Lung (tissue), 12 donors: ENCODE results near the gene FOXD3. TPM values are rescaled to one million over a fixed set of nuclear protein-coding genes. Genes with fewer than 3 reads are reported as not detected.

Experiments used
- ATAC-seq: fragments of 200-7000 bp; cut with Tn5 transposase; one replicate; pipeline ENCODE4 v1.9.1; 2020; ENCODE audit warnings: moderate number of reproducible peaks; ENCODE audit not compliant: insufficient read depth, low FRiP score
- DNase-seq, 3 donors: peaks; one replicate each; pipeline ENCODE4 v3.0.0-alpha.2; 2013 to 2017
- H3K27ac ChIP-seq, 2 donors: one replicate each; pipeline ENCODE4 v1.5.1; 2013; ENCODE audit warnings: mild to moderate bottlenecking in 2 of 2, moderate library complexity in 2 of 2, control low read depth in 1 of 2, inconsistent platforms in 1 of 2, low read depth in 1 of 2, low read length in 1 of 2
- H3K27me3 ChIP-seq, 3 donors: one replicate each; pipeline ENCODE4 v1.5.1; 2013; ENCODE audit warnings: low read length in 2 of 3; ENCODE audit not compliant: control insufficient read depth in 3 of 3, insufficient read depth in 3 of 3
- H3K36me3 ChIP-seq, 4 donors: one replicate each; pipeline ENCODE4 v1.5.1; 2013; ENCODE audit warnings: low read length in 4 of 4, mild to moderate bottlenecking in 1 of 4, moderate library complexity in 1 of 4; ENCODE audit not compliant: control insufficient read depth in 4 of 4, insufficient read depth in 4 of 4
- H3K4me1 ChIP-seq, 5 donors: one replicate each; pipeline ENCODE4 v1.5.1; 2013; ENCODE audit warnings: low read length in 5 of 5, mild to moderate bottlenecking in 2 of 5, moderate library complexity in 1 of 5; ENCODE audit not compliant: control insufficient read depth in 5 of 5, insufficient read depth in 5 of 5
- H3K4me3 ChIP-seq: one replicate; pipeline ENCODE4 v1.5.1; 2013; ENCODE audit warnings: mild to moderate bottlenecking, control low read depth, moderate library complexity
- H3K9ac ChIP-seq, 2 donors: one replicate each; pipeline ENCODE4 v1.5.1; 2013; ENCODE audit warnings: low read length in 2 of 2, control low read depth in 1 of 2; ENCODE audit not compliant: insufficient read depth in 1 of 2
- H3K9me3 ChIP-seq, 4 donors: one replicate each; pipeline ENCODE4 v1.5.1; 2013; ENCODE audit warnings: low read length in 3 of 4, mild to moderate bottlenecking in 1 of 4, moderate library complexity in 1 of 4; ENCODE audit not compliant: control insufficient read depth in 4 of 4, insufficient read depth in 3 of 4
- WGBS, 2 donors: extraction: QIAGEN DNeasy Blood & Tissue Kit; methylation state at CpG; one replicate each; pipeline ENCODE4 v1.1.7; 2013; 5-methylcytosine and 5-hydroxymethylcytosine counted together
- polyA plus RNA-seq, 2 donors: library from polyadenylated mRNA; stranded (reverse); fragments of 200-250 nt; gene quantifications; one replicate each; pipeline ENCODE4 v1.2.1, GENCODE V29; 2013
- total RNA-seq, 2 donors: library from RNA; depleted of rRNA in 1 of 2; stranded (reverse); fragments of >200 nt in 1 of 2; gene quantifications; one replicate each; pipeline ENCODE4 v1.2.1, GENCODE V29; 2014 to 2021
- TF ChIP-seq, protein P1 (sequence below): IDR thresholded peaks from 2 replicates; pipeline ENCODE4 v1.5.1; 2012; ENCODE audit warnings: mild to moderate bottlenecking; ENCODE audit errors: control extremely low read depth, extremely low read depth
- donor health status: control.
- donor health status: control.
- donor health status: Bipolar disorder and iron deficiency.
- donor health status: healthy.
- donor health status: DM: yes; HTN: yes; CAD: no.

Gene FOXD3
- total and polyA plus RNA-seq, 4 donors, result 0.01 to 0.26 TPM; not detected in 2

DNA sequence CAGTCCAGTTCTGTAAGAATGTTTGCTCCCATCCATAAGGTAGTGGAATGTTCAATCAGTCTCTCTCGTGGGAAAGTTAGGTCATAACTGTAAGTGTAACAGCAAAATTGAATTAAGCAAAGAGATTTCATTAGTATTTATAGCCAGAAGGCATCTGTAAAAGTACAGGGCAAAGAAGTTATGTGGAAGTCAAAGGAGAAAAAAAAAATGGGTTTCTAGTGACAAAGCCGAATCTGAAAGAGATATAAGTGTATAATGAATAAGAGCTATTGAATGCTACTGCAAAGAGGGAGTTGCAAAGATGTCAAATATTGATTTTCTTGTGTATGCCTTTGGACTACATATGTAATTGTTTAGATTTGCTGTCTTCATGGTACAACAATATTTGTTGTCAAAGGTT is 47.4 kb upstream of the FOXD3 start:
- H3K27ac ChIP-seq, result no peak overlapping the region
- peaks cover 0 to 35% (median 33%) of the 10 kb centered on the region in 3 donors for H3K27me3 ChIP-seq
- no peak overlapping the region for H3K9ac ChIP-seq
- no peaks in the 10 kb centered on the region for H3K4me1 ChIP-seq
- ATAC-seq, result no peak
- TF ChIP-seq, protein P1, sequence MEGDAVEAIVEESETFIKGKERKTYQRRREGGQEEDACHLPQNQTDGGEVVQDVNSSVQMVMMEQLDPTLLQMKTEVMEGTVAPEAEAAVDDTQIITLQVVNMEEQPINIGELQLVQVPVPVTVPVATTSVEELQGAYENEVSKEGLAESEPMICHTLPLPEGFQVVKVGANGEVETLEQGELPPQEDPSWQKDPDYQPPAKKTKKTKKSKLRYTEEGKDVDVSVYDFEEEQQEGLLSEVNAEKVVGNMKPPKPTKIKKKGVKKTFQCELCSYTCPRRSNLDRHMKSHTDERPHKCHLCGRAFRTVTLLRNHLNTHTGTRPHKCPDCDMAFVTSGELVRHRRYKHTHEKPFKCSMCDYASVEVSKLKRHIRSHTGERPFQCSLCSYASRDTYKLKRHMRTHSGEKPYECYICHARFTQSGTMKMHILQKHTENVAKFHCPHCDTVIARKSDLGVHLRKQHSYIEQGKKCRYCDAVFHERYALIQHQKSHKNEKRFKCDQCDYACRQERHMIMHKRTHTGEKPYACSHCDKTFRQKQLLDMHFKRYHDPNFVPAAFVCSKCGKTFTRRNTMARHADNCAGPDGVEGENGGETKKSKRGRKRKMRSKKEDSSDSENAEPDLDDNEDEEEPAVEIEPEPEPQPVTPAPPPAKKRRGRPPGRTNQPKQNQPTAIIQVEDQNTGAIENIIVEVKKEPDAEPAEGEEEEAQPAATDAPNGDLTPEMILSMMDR, result no peak
- WGBS, 2 donors, result 61 to 77% methylated on average over 2 of the region's 2 CpGs
- no peak for DNase-seq
- H3K9me3 ChIP-seq, result no peaks in the 10 kb centered on the region
- H3K4me3 ChIP-seq, result no peak overlapping the region
- H3K36me3 ChIP-seq, result no peaks in the 10 kb centered on the region

GRCh38 chr1:63276624-63277023 is 45.7 kb upstream of the FOXD3 start:
- Histone ChIP-seq H3K4me3 (no peak overlapping the region), H3K4me1 (no peaks in the 10 kb centered on the region), H3K9me3 (no peaks in the 10 kb centered on the region), H3K27me3 (peaks cover 0 to 35% (median 33%) of the 10 kb centered on the region in 3 donors), H3K36me3 (no peaks in the 10 kb centered on the region), H3K27ac (no peak overlapping the region), H3K9ac (no peak overlapping the region)
- TF ChIP-seq, protein P1, result no peak
- DNase-seq (no peak), ATAC-seq (no peak)
- 62 to 70% methylated on average over 8 of the region's 8 CpGs for WGBS, 2 donors

DNA sequence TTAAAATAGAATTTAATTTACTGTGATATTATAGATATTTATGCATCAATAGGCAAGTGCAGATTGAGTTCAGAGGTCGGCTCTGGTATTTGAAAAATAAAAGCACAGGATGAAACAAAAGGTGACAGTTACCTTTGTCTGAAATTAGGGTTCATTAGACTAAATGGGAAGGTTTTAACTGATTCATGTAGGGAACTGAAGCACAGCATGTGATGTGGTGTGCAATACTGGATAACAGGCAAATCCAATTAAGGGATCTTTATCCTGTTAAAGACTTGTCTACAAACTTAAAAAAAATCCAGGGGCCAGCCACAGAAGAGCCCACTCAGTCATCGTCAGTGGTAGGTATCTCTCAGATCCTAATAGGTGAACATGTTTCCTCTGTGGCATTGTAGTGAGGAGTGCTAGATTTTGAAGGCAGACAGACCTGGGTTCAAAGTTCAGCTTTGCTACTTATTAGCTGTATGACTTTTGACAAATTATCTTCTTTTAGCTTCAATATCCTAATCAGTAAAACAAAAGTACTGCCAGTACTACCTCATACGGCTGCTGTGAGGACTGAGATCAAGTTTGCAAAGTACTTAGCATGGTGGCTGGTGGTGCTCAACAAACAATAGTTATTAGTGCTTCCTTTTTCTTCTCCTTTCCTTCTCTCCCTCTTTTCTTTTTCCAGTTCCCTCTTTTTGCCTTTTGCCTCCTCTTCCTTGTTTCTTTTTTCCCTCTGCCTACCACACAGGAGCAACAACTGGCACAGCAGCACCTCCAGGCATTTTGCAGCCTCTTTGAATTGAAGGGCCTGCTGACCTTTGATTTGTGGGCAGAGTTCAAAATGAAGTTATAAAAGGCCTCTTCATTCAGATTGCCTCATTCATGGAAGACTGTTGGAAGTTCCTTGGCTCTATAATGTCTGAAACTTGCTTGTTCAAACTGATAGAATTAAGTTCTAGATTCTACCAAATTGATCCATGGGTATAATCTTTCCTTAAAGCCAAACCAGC is 44.9 kb upstream of the FOXD3 start:
- H3K27ac ChIP-seq, result no peak overlapping the region
- H3K9ac ChIP-seq, result no peak overlapping the region
- TF ChIP-seq, protein P1, result no peak
- H3K4me3 ChIP-seq, result no peak overlapping the region
- WGBS, 2 donors, result 79 to 84% methylated on average over 3 of the region's 3 CpGs
- ATAC-seq, result no peak
- no peaks in the 10 kb centered on the region for H3K4me1 ChIP-seq
- no peaks in the 10 kb centered on the region for H3K36me3 ChIP-seq
- DNase-seq, result no peak
- H3K9me3 ChIP-seq, result no peaks in the 10 kb centered on the region
- peaks cover 0 to 34% (median 33%) of the 10 kb centered on the region in 3 donors for H3K27me3 ChIP-seq
